Tibial nerve (tissue), 4 donors: ENCODE measurements around the gene APOO.

Experiments used
- EP300 ChIP-seq, 2 donors: sonication (generic); formaldehyde crosslinking; IDR thresholded peaks; one replicate each; pipeline ENCODE4 v1.6.1; 2017; ENCODE audit warnings: antibody characterized with exemption in 2 of 2, mild to moderate bottlenecking in 1 of 2
- POLR2A ChIP-seq, 2 donors: fragments of 450-650 bp; IDR thresholded peaks; one replicate each; pipeline ENCODE4 v1.6.1; 2017; ENCODE audit warnings: antibody characterized with exemption in 2 of 2, mild to moderate bottlenecking in 2 of 2, moderate library complexity in 2 of 2
- TF ChIP-seq, protein P1 (sequence below), 5 experiments: fragments of 200-600 bp in 3 of 5; fragments of 450-650 bp in 2 of 5; sonication (generic) in 3 of 5; IDR thresholded peaks; one replicate each; pipeline ENCODE4 v1.5.1; 2016 to 2019; ENCODE audit warnings: antibody characterized with exemption in 5 of 5, mild to moderate bottlenecking in 3 of 5, moderate library complexity in 2 of 5

DNA sequence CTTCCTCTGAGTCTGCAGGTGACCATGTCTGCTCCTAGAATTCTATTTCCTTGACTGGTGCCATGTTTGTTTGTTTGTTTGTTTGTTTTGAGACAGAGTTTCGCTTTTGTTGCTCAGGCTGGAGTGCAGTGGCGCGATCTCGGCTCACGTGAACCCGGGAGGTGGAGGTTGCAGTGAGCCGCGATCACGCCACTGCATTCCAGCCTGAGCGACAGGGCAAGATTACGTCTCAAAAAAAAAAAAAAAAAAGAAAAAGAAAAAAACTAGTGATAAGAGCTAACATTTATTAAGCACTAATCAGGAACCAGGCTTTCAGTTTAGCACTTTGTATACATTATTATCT is 117.6 kb downstream of the APOO start:
- TF ChIP-seq, protein P1, sequence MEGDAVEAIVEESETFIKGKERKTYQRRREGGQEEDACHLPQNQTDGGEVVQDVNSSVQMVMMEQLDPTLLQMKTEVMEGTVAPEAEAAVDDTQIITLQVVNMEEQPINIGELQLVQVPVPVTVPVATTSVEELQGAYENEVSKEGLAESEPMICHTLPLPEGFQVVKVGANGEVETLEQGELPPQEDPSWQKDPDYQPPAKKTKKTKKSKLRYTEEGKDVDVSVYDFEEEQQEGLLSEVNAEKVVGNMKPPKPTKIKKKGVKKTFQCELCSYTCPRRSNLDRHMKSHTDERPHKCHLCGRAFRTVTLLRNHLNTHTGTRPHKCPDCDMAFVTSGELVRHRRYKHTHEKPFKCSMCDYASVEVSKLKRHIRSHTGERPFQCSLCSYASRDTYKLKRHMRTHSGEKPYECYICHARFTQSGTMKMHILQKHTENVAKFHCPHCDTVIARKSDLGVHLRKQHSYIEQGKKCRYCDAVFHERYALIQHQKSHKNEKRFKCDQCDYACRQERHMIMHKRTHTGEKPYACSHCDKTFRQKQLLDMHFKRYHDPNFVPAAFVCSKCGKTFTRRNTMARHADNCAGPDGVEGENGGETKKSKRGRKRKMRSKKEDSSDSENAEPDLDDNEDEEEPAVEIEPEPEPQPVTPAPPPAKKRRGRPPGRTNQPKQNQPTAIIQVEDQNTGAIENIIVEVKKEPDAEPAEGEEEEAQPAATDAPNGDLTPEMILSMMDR (IDR thresholded peaks at IDR 0.05) = no peak
- TF ChIP-seq POLR2A (IDR thresholded peaks at IDR 0.05) (no peak), EP300 (IDR thresholded peaks at IDR 0.05) (no peak)
